GM21576 (cell line): ENCODE data around the gene KEL.
"Not testable (repeated sequence)": the region's sequence is repeated elsewhere in the genome, so short reads cannot be mapped to it uniquely, and the experiment has no call there.

Source experiments
- ATAC-seq: cut with Tn5 transposase; IDR thresholded peaks from one replicate; pipeline ENCODE4 v1.9.1; 2021; ENCODE audit warnings: mild to moderate bottlenecking, moderate library complexity; ENCODE audit not compliant: unreplicated experiment

The KEL gene, protein sequence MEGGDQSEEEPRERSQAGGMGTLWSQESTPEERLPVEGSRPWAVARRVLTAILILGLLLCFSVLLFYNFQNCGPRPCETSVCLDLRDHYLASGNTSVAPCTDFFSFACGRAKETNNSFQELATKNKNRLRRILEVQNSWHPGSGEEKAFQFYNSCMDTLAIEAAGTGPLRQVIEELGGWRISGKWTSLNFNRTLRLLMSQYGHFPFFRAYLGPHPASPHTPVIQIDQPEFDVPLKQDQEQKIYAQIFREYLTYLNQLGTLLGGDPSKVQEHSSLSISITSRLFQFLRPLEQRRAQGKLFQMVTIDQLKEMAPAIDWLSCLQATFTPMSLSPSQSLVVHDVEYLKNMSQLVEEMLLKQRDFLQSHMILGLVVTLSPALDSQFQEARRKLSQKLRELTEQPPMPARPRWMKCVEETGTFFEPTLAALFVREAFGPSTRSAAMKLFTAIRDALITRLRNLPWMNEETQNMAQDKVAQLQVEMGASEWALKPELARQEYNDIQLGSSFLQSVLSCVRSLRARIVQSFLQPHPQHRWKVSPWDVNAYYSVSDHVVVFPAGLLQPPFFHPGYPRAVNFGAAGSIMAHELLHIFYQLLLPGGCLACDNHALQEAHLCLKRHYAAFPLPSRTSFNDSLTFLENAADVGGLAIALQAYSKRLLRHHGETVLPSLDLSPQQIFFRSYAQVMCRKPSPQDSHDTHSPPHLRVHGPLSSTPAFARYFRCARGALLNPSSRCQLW

DNA sequence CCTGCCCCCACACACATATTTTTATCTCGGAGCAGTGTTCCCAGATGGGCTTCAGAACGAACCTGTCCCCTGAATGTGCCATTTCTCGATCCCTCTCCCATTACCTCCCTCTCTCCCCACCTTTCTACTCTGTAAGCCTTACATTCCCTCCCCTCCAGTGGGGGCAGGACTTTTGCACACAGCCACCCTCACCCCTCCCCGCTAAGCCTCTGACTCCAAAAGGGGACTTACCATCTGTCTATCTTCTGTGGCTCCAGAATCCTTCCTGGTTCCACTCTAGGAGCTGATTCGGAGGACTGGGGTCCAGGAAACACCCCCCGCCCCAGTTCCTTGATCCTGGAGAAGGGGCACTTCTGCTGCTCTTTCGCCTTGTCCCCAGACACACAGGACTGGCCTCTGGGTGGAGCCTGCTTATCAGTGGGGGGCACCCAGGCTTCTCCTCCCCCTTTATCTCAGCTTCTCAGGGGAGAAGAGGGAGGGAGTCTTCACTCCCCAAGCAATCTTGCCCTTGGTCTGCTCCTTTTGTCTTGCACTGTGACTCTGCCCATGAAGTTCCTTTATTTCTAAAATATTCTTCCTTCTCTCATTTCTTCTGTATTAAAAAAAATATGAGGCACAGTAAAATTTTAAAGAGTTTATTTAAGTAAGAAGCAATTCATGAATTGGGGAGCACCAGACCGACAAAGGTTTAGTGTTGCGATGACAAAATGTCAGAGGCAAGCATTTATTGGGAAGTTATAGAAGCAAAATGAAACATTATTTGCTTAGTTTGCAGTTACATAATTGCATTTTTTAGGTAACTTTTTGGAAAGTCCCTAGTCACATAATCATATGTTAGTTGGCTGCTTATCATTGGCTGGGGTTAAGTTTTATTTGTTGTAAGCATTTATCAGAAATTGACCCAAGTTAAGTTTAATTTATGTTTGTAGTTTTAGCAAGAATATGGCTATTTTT is at the start of gene KEL:
Gene KEL, minus strand, starts transcription at position 391 of the 954 bp plus-strand sequence. Its CDS starts 157 bp downstream, at position 234.
- no peak for ATAC-seq

DNA sequence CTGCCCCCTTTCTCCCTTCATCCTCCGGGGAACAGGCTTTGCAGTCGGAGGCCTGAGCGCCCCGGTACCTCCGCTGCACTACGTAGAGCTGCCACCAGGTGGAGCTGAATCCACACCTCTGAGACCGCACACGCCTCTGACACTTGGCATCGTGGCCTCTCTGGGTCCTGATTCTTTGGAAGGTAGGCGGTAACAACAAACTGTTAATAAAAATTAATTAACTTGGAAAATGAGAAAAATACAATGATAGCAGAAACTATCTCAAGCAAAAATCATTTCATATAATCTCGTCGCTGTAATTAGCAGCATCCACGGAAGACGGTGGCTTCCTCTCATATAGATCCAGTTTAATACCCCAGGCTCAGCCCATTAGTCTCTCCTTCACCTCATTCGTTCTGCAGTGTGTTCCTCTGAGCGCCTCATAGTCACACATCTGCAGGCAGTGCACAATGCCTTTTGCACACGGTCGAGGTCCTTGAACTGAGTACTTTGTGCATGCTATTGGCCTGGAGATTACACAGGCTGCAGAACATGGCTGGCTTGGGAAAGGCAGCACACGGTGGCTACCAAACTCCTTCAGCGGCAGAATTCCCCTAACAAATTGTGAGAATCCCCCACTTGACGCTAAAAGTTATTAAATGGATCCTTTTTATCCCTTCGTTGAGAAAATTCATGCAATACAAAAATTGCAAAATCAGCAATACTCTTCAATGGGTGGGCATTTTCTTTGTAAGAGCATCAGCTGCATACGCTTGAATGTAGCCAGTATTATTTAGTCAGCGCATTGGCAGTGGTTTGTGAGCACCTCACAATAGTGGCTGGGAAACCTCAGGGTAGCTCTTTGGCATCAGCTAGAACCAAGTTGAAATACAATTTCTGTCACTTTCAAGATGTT is 46.1 kb upstream of the KEL start:
- peak; percentile 91 for ATAC-seq

DNA sequence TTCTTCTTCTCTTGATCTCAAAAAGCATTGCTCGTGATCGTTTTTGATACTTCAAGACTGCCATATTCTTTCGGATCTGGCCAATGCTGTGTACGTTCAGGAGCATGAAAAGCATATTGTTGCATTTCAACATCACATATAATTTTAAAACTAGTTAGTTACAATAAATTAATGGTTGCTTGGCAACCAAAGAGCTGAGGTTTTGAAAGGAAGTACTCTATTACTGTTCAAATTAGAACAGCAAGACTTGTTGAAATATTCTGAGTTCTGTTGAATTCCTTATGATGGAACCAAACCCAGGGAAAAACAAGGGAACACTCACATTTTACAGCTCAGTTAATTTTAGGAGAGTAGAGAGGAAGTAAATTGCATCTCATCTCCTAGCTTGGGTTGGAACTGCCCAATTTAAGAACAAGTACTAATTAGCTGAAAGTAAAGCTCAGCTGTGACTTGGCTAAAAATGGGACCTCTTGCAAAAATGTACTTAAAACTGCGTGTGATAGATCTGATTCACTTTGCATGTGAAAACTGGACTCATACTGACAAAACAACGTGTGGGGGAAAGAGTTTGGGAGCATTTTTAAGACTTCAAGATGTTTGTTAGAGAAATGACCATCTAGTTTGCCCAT is 43.6 kb upstream of the KEL start:
- no peak for ATAC-seq

DNA sequence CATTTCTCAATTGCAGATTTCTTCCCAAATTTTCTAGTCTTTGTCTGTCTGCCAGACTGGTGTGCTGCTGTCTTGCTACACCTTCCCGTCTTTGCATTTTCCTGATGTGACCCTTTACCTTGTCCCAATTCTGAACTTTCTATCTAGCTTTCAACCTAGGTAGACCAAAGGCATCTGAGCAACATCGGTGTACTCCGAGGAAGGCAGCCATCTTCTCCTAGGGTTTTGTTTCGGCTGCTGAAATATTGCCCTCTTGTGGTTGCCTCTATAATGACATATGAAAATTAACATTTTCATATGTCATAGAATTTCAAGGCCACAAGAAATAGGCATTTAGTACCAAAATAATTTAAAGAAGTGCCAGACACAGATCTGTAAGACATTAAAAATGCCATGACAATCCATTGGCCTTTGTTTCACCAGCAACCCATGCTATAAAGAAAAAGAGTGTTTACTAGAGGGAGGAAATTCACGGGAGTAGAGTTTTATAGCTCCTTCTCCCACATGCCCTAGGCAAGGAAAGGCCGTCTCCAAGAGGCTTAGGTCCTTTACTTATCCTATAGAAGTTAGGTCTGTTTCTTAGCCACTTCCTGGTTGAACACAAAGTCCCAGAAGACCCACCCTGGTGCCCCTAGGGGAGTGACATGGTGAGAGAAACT is 41.4 kb upstream of the KEL start:
- ATAC-seq: peak; percentile 56

DNA sequence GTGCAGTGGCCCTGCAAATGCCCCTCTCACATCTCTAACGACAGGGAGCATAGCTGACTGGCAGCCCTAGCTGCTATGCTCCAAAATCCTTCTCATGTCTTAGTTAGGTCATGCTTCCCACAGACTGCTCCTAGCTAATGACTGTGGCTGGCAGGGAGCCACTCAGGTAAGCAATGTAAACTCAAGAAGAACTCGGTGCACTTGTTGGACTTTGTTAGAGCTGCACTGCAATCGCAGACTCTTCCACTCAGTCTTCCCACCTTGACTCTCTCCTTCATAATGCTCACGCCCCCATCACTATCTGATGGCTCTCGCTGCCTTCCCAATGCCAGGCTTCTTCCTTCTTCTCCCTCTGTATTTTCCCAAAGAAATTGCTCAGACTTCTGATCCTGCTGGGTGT is 40.7 kb upstream of the KEL start:
- ATAC-seq: no peak

DNA sequence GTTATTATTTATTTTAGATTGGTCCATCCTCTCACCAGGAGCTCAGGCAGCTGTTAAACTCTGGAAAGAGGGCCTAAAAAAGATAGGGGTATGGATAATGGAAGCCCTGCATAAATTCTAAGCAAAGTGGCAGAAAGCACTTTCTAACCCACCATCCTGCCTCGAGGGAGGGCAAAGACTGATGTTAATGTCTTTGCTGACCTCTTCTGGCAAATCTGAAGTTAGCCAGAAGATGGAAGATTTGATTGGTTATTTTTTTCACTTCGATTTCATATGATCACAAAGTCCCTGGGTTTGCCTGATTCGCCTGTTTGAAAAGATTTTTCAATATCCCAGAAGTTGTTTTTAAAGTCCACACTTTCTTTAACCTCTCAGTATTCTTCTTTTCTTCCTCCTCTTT is 39.9 kb upstream of the KEL start:
- no peak for ATAC-seq

DNA sequence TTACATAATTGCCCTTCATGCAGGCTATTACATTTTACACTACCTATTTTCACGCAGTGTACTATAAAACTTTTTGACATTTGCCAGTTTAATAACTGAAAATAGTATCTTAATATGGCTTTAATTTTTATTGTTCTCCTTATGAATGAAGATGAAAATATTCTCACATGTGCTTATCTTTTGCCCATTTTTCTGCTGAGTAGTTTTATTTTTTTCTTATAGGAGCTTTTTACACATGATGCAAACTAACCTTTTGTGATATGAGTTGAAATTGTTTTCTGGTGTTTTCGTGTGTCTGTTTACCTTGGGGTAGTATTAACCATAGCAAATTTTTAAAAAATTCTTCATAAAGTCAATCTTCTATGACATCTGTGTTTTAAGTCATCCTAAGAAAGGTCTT is 38.5 kb upstream of the KEL start:
- no peak for ATAC-seq

DNA sequence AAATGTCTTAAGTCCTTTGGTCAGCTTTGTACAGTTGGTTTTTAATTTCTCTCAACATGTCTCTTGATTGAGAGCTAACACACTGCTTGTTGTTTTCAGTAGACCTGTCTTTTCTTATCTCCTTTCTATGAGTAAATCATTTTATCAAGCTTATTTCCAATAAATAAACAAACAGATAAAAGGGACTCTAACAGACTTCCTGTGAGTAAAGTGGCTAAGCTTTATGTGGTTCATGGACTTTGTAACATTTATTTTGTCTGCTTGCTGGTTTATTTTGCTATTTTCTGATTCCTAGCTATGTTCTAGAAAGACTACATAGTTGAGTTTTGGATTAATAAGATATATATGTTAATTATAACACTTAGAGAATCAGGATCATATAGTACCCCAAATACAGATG is 37.6 kb upstream of the KEL start:
- no peak for ATAC-seq

DNA sequence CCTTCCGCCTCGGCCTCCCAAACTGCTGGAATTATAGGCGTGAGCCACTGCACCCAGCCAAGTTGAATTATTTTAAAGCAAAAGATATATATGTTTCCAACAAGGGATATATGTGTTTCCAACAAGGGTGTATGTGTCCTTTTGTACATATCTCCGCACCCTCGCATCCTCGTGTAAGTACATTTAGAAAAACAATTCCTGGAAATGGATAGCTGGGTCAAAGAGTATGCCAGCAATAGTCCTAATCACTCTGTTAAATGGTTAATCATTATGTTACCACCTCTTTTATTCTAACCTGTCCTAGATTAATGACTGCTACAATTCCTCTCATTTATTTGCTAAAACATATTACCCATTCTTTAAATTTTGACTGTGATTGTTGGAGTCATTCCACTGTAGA is 36.8 kb upstream of the KEL start:
- no peak for ATAC-seq

DNA sequence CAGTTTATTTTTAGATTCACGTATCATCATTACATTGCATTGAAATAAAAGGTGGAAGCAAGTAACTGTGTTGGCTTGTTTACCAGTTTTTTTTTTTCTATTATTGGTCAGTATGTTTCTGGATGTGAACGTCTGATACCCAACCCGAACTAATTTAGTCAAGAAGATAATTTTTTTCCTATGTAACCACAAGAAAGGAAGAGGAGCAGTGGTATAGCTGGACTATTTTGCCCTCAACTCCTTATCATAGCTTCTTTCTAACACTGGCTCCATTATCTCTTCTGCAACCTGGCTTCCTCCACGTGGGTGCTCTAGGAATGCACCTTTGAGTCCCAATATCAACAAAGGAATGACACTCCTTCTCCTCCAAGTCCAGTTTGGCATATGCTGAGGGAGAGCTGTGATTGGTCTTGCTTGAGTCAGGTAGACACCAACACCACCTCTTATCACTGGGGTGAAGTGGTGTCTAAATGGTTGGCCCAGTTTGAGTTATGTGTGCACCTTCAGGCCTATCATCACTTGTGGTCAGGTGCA is 35.4 kb upstream of the KEL start:
- ATAC-seq: no peak

DNA sequence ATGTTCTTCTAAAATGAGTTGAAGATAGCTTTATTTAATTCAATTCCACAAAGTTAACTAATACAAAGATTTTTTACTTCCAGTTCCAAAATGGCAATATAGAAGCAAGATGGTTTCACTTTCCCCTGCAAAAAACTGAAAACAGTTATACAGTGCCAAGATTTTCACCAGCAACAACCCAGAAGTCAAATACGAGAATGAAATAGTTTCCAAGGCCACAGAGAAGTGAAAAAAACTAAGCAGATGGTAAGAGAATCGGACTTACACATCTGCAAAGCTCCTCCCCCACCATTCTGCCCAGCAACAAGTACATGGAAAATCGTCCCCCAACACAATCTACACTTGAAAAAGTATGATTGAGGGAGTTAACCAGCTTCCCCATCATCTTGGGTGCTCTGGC is 30.3 kb upstream of the KEL start:
- no peak for ATAC-seq

DNA sequence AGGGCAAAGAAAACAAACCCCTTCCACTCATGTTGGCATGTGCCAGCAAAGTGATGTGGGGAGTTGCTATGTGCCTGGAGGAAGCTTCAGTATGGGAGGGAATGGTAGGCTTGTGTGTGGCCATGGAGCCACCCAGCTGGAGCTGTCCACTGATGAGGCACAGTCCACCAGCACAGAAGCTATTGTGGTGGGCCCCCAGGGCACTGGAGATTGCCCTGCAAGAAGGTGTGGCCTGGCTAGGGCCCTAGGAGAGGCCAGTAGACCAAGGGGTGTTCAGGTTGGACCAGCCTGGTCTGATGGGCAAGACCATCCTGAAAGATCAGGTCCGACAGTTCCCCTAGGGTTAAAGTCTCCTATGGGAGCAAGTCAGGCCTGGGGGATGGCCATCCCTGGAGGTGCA is 22.1 kb upstream of the KEL start:
- no peak for ATAC-seq

DNA sequence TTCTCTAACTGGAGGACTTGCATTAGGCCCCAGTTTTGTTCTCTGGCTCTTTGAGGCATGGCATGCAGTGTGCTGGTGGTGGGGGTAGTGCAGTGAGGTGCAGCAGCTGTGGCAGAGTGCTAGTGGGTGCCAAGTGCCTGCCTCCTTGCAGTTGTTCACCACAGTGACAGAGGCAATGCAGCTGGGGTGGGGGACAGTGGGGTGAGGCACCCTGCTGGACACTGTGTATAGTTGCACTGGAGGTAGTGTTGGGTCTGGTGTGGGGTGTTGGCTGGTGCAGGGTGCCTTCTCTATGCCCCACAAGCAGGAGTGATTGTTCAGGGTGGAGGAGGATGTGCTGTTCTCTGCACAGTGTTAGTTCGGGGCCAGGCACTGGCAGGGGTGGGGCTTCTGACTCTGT is 21.7 kb upstream of the KEL start:
- ATAC-seq: no peak

DNA sequence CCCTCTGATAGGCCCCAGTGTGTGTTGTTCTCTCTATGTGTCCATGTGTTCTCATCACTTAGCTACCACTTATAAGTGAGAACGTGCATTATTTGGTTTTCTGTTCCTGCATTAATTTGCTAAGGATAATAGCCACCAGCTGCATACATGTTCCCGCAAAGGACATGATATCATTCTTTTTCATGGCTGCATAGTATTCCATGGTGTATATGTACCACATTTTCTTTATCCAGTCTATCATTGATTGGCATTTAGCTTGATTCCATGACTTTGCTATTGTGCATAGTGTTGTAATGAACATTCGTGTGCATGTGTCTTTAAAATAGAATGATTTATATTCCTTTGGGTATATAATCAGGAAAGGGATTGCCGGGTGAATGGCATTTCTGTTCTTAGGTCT is 16.2 kb upstream of the KEL start:
- ATAC-seq: not testable (repeated sequence)

DNA sequence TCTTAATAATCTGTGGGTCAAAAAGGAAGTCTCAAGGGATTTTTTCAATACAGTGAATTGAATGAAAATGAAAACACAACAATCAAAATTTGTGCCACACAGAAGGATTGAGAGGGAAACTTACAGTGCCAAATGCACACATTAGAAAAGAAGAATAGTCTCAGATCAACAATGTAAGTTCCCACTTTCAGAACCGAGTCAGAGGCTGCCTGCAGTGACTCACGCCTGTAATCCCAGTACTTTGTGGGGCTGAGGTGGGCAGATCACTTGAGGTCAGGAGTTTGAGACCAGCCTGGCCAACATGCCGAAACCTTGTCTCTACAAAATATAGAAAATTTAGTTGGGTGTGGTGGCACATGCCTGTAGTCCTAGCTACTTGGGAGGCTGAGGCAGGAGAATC is 12.5 kb upstream of the KEL start:
- no peak for ATAC-seq

DNA sequence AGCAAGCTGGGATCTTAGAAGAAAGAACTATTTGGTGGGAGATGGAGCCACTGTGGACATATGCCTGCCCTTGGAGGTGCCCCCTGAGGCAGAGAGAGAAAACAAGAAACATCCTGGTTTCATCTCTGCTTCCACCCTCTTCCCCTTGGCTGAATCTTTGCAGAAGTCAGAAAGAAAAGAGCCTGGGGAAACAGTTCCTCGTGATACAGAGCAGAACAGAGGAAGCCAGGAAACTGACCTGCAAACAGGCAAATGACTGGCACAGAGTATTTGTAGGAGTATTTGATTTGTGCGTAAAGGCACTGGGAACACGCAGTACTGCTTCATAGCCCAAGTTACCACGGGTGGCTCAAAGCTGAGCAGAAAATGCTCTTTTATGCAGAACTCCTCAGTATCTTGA is 7.0 kb upstream of the KEL start:
- no peak for ATAC-seq

DNA sequence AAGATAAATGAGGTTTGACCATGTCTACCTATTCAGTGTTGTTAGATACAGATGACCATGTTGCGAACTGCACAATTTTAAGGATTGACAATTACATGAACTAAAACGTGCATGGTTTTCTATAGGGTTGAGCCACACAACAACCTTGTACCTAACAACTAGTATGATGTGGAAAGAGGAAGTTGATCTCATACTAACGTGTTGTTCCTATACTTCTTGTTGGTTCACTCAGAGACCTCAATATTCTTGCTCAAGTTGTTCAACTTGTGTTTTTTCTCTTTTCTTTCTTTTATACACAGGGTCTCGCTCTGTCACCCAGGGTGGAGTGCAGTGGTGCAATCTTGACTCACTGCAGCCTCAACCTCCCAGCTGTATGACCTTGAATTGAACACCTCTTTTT is 6.1 kb upstream of the KEL start:
- no peak for ATAC-seq

DNA sequence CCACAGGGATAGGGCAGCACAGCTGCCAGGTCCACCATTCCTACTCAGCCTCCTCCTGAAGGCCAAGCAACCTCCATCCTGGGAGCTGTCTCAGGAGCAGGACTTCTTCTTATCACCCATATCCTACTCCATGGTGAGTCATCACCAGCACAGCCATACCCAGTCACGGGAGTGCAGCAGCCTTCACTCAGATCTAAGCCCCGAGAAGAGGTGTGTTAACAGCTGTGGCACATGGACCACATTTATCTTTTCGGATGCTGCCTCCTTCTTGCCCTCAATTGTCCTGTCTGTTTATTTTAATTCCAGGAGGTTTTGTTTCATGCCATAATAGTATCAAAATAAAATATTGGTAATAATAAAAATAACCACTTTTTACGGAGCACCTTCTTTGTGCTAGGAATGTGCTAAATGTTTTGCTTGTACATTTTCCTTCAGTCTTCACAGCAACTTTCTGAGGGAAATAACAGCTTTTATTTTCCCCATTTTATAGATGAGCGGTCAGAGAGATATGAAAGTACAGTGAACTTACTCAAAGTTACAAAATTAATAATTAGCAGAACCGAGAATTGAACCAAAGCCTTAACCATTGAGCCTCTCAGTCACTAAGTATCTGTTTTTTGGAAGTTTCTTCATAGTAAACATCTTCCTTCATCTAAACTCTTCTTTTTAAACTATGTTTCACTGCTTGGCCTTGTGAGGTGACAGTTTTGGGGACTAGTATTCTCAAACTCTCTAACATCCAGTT is 2.5 kb upstream of the KEL start:
- no peak for ATAC-seq
